GM12878 (cell line): ENCODE data around the gene GSTM4. TPM values are rescaled to one million over a fixed set of nuclear protein-coding genes. Genes with fewer than 3 reads are reported as not detected.

Source experiments
- ATAC-seq: fragments of 200-7000 bp; cut with Tn5 transposase; 3 replicates; pipeline ENCODE4 v1.9.1; 2020; ENCODE audit warnings: mild to moderate bottlenecking, moderate library complexity
- BruUV-seq: library from RNA; stranded (reverse); fragments of 400-500 nt; replicated peaks from 2 replicates; lab custom pipeline; 2021; lab: Mats Ljungman, UMichigan
- CTCF ChIA-PET: fragments of 300-600 bp; sonication (Branson Sonifier 250); formaldehyde crosslinking; extraction: SDS; loops from one replicate; lab custom pipeline; 2021; ENCODE audit warnings: inconsistent platforms; lab: Yijun Ruan, JAX
- POLR2A ChIA-PET: fragments of 350-600 bp; formaldehyde crosslinking; extraction: SDS; loops from one replicate; lab custom pipeline; 2021; ENCODE audit warnings: inconsistent platforms; lab: Charles Lee
- RAD21 ChIA-PET: fragments of 300-600 bp; sonication (Branson Sonifier 250); formaldehyde crosslinking; loops from one replicate; lab custom pipeline; 2023; ENCODE audit warnings: antibody characterized with exemption; ENCODE audit not compliant: unreplicated experiment; lab: Charles Lee
- SMC1A ChIA-PET: fragments of 300-600 bp; sonication (Branson Sonifier 250); formaldehyde crosslinking; loops from one replicate; lab custom pipeline; 2023; ENCODE audit not compliant: unreplicated experiment, uncharacterized antibody; lab: Charles Lee
- DNase-seq: peaks from one replicate; pipeline ENCODE4 v3.0.0-alpha.2; 2011; ENCODE audit warnings: low read depth, low spot score
- FAIRE-seq: peaks from 3 replicates; lab custom pipeline; 2011; peaks lifted over from hg19 to GRCh38; lab: Jason Lieb, UNC
- H2AFZ ChIP-seq: 2 replicates; pipeline ENCODE4 v1.6.0; 2011; ENCODE audit warnings: low read depth, low read length, control low read depth; ENCODE audit not compliant: control insufficient read depth
- H3K27ac ChIP-seq: 2 replicates; pipeline ENCODE4 v1.5.1; 2011; ENCODE audit warnings: control low read depth; ENCODE audit not compliant: control insufficient read depth, insufficient read depth
- H3K27me3 ChIP-seq, 2 experiments: replicated peaks in 1 of 2; 2 replicates each; pipeline versions ENCODE4 v1.6.0 to v1.6.1; 2011; ENCODE audit warnings: low read length in 1 of 2; ENCODE audit not compliant: control insufficient read depth in 2 of 2, insufficient read depth in 2 of 2
- H3K36me3 ChIP-seq, 2 experiments: 2 replicates each; pipeline ENCODE4 v1.5.1; 2011; ENCODE audit warnings: low read length in 1 of 2; ENCODE audit not compliant: control insufficient read depth in 2 of 2, insufficient read depth in 2 of 2
- H3K4me1 ChIP-seq: 2 replicates; pipeline ENCODE4 v1.6.1; 2011; ENCODE audit warnings: mild to moderate bottlenecking, low read length, moderate library complexity, mixed read lengths; ENCODE audit not compliant: control insufficient read depth, insufficient read depth
- H3K4me2 ChIP-seq: 2 replicates; pipeline ENCODE4 v1.6.0; 2011; ENCODE audit warnings: control low read depth; ENCODE audit not compliant: control insufficient read depth, insufficient read depth
- H3K4me3 ChIP-seq: fragments of 200-600 bp; sonication (generic); 2 replicates; pipeline ENCODE4 v1.5.1; 2016
- H3K79me2 ChIP-seq: 2 replicates; pipeline ENCODE4 v1.6.0; 2011; ENCODE audit warnings: low read length; ENCODE audit not compliant: control insufficient read depth, insufficient read depth
- H3K9ac ChIP-seq: 2 replicates; pipeline ENCODE4 v1.8.0; 2011; ENCODE audit warnings: low read length, control low read depth, mixed read lengths; ENCODE audit not compliant: control insufficient read depth, insufficient read depth
- H3K9me3 ChIP-seq: replicated peaks from 3 replicates; pipeline ENCODE4 v1.5.1; 2011; ENCODE audit warnings: mild to moderate bottlenecking, low read length; ENCODE audit not compliant: control insufficient read depth, insufficient read depth
- H4K20me1 ChIP-seq: 2 replicates; pipeline ENCODE4 v1.6.0; 2011; ENCODE audit not compliant: control insufficient read depth, insufficient read depth
- PML ChIP-seq: IDR thresholded peaks from 2 replicates; pipeline ENCODE4 v1.6.1; 2012; ENCODE audit warnings: low read length, inconsistent platforms
- SIX5 ChIP-seq: IDR thresholded peaks from 2 replicates; pipeline ENCODE4 v1.6.1; 2011; ENCODE audit warnings: mild to moderate bottlenecking, low read depth, low read length, moderate library complexity; ENCODE audit not compliant: severe bottlenecking
- TCF3 ChIP-seq: IDR thresholded peaks from 2 replicates; pipeline ENCODE4 v1.6.1; 2012; ENCODE audit warnings: low read depth, mild to moderate bottlenecking, low read length, borderline replicate concordance; ENCODE audit not compliant: insufficient read depth
- TCF7 ChIP-seq: IDR thresholded peaks from 2 replicates; pipeline ENCODE4 v1.6.1; 2014; ENCODE audit warnings: antibody characterized with exemption, borderline replicate concordance
- WGBS: methylation state at CpG from one replicate; pipeline ENCODE4 v1.1.6; 2016; ENCODE audit warnings: low lambda C conversion rate; ENCODE audit not compliant: insufficient replicate concordance, insufficient coverage; ENCODE audit errors: missing lambda C conversion rate; 5-methylcytosine and 5-hydroxymethylcytosine counted together
- in situ Hi-C: fragments of 300-500 bp; cut with MboI; formaldehyde crosslinking; loops from 9 replicates; pipeline ENCODE4 v1.14.3; 2018; ENCODE audit warnings: mixed read lengths
- intact Hi-C: fragments of 100-400 bp; cut with micrococcal nuclease; formaldehyde crosslinking; loops from one replicate; pipeline ENCODE4 v1.14.2; 2022; ENCODE audit not compliant: unreplicated experiment
- polyA plus RNA-seq, 11 experiments: library from polyadenylated mRNA; depleted of rRNA in 4 of 11; unstranded in 6 of 11; stranded (reverse) in 5 of 11; fragments of >200 nt; fragmentation: Nextera tagmentation in 4 of 11; fragmentation: Illumina TruSeq in 1 of 11; extraction: Ambion mirVana in 4 of 11; extraction: Trizol in 1 of 11; gene quantifications; 1 replicate in 1 of 11; 2 replicates in 10 of 11; pipeline versions ENCODE4 v1.2.1 to v1.2.3, GENCODE V29; 2011 to 2016; ENCODE audit warnings: inconsistent platforms in 2 of 11, missing spikeins in 2 of 11, low read depth in 1 of 11
- total RNA-seq, 4 experiments: library from RNA; depleted of rRNA in 3 of 4; stranded (reverse); fragments of >200 nt in 3 of 4; fragmentation: Illumina TruSeq in 1 of 4; extraction: Trizol in 1 of 4; gene quantifications; 2 replicates each; pipeline versions ENCODE4 v1.2.1 to v1.2.3, GENCODE V29; 2013 to 2021
- TF ChIP-seq, protein P1 (sequence below): IDR thresholded peaks from 2 replicates; pipeline ENCODE4 v1.6.1; 2012; ENCODE audit warnings: mild to moderate bottlenecking, low read depth, low read length

GSTM4 gene
- total and polyA plus RNA-seq, 10 of the 15 experiments (the other 5 are each of a cell fraction or from before 2014, with no cell fraction given): 14.3 to 37.2 (median 23.0) TPM

DNA sequence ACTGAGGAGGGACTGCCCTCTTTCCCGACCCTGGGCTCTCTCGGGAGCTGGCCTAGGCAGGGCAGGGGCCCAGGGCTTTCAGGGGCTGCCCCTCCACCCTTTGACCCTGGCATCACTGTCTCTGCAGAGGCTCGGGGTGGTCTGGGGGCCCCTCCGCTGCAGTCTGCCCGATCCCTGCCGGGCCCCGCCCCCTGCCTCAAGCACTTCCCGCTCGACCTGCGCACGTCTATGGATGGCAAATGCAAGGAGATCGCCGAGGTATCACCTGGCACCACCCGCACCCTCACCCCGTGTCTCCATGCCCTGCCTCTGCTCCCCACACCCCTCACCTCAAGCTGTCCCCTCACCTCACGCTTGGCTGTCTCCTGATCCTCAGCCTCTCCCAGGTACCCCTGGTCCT lies 30.7 kb upstream of the GSTM4 start:
- no peaks in the 10 kb centered on the region for H4K20me1 ChIP-seq
- no TSS peak for BruUV-seq
- ChIA-PET POLR2A (interaction anchor here (1.7 to 2.2 kb wide), 2 partner anchors 11 to 77 kb away, joined by 6 to 14 read pairs; partner anchors contain the start of gene GNAI3), RAD21 (interaction anchor here (1.3 to 2.7 kb wide), 3 partner anchors 15 to 79 kb away, joined by 5 to 15 read pairs (median 9); partner anchors contain the start of gene GNAI3), SMC1A (interaction anchor here (1.3 to 2.3 kb wide), 2 partner anchors 76 to 87 kb away, joined by 3 to 13 read pairs; partner anchors contain the start of gene GNAI3), CTCF (interaction anchor here (0.9 to 3.3 kb wide), 6 partner anchors 11 to 404 kb away, joined by 3 to 22 read pairs (median 4); no protein-coding TSS in a partner anchor)
- no peak overlapping the region for H3K27ac ChIP-seq
- WGBS: 88% methylated on average over 8 of the region's 16 CpGs
- FAIRE-seq: no peak
- H3K4me3 ChIP-seq: no peak overlapping the region
- intact Hi-C loops: no loop called here
- ATAC-seq: no peak
- no peak overlapping the region for H3K9ac ChIP-seq
- DNase-seq: no peak
- H3K9me3 ChIP-seq: no peaks in the 10 kb centered on the region
- H2AFZ ChIP-seq: no peak overlapping the region
- H3K27me3 ChIP-seq: no peaks in the 10 kb centered on the region
- peaks cover 30% of the 10 kb centered on the region for H3K4me1 ChIP-seq
- no peak overlapping the region for H3K4me2 ChIP-seq
- in situ Hi-C loops: no loop called here
- TF ChIP-seq SIX5: no peak
- TF ChIP-seq TCF7: no peak
- TF ChIP-seq TCF3: no peak
- TF ChIP-seq, protein P1, sequence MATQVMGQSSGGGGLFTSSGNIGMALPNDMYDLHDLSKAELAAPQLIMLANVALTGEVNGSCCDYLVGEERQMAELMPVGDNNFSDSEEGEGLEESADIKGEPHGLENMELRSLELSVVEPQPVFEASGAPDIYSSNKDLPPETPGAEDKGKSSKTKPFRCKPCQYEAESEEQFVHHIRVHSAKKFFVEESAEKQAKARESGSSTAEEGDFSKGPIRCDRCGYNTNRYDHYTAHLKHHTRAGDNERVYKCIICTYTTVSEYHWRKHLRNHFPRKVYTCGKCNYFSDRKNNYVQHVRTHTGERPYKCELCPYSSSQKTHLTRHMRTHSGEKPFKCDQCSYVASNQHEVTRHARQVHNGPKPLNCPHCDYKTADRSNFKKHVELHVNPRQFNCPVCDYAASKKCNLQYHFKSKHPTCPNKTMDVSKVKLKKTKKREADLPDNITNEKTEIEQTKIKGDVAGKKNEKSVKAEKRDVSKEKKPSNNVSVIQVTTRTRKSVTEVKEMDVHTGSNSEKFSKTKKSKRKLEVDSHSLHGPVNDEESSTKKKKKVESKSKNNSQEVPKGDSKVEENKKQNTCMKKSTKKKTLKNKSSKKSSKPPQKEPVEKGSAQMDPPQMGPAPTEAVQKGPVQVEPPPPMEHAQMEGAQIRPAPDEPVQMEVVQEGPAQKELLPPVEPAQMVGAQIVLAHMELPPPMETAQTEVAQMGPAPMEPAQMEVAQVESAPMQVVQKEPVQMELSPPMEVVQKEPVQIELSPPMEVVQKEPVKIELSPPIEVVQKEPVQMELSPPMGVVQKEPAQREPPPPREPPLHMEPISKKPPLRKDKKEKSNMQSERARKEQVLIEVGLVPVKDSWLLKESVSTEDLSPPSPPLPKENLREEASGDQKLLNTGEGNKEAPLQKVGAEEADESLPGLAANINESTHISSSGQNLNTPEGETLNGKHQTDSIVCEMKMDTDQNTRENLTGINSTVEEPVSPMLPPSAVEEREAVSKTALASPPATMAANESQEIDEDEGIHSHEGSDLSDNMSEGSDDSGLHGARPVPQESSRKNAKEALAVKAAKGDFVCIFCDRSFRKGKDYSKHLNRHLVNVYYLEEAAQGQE: no peak
- no peak for TF ChIP-seq PML
- TF ChIP-seq, all 136 proteins: peak for 0
- H3K36me3 ChIP-seq: peaks cover 0 to 17% of the 10 kb centered on the region in 2 experiments; a peak in 3 of 4 replicates
- peaks cover 46% of the 10 kb centered on the region for H3K79me2 ChIP-seq
